Midbrain (tissue), 1 donor: Measurements from ENCODE around the gene KLHL15.
"Not testable (repeated sequence)": the region's sequence is repeated elsewhere in the genome, so short reads cannot be mapped to it uniquely, and the experiment has no call there.

Experiments
- DNase-seq: peaks from one replicate; lab custom pipeline; 2025; lab: John Stamatoyannopoulos, UW

Gene KLHL15

DNA sequence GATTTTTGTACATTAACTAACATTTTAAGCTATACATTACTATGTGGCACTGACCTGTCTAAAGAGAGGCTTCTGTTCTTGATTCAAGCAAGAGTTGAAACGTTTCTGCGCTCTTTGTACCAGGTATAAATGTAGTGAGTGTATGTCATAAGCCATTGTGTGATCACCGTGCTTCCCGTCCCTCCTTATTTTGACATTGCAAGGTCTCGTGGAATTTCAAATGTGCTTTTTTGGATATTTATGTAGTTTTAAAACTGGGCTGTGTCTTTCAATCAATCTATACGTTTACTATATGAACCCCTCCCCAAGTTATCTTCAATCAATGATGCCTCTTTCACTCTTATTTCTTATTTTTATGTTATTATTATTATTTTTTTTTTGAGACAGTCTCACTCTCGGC, at the start of gene KLHL15:
Gene KLHL15, minus strand, starts transcription at position 101 of the 400 bp plus-strand sequence. CDS start 20,493 bp downstream, outside the sequence.
- no peak for DNase-seq

GRCh38 chrX:24069877-24070276, 42.9 kb upstream of the KLHL15 start:
- DNase-seq, result no peak

DNA sequence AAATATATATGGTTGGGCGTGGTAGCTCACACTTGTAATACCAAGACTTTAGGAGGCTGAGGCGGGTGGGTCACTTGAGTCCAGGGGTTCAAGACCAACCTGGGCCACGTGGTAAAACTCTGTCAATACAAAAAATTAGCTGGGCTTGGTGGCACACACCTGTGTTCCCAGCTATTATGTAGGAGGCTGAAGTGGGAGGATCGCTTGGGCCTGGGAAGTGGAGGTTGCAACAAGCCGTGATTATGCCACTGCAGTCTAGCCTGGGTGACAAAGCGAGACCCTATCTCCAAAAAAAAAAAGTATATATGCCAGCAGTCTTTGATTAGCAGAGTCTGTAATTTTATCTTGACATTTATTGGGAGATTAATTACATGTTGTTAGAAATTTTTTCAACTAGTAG, 36.5 kb upstream of the KLHL15 start:
- no peak for DNase-seq

- no peak for DNase-seq
Measured at GRCh38 chrX:24055043-24055356, 28.0 kb upstream of the KLHL15 start.

GRCh38 chrX:24054182-24055042, 27.4 kb upstream of the KLHL15 start, which contains the start of gene EIF2S3:
EIF2S3 (plus strand) TSS chrX:24054956; CDS start chrX:24054969, 13 bp downstream.
- peak; percentile 93 for DNase-seq

DNA sequence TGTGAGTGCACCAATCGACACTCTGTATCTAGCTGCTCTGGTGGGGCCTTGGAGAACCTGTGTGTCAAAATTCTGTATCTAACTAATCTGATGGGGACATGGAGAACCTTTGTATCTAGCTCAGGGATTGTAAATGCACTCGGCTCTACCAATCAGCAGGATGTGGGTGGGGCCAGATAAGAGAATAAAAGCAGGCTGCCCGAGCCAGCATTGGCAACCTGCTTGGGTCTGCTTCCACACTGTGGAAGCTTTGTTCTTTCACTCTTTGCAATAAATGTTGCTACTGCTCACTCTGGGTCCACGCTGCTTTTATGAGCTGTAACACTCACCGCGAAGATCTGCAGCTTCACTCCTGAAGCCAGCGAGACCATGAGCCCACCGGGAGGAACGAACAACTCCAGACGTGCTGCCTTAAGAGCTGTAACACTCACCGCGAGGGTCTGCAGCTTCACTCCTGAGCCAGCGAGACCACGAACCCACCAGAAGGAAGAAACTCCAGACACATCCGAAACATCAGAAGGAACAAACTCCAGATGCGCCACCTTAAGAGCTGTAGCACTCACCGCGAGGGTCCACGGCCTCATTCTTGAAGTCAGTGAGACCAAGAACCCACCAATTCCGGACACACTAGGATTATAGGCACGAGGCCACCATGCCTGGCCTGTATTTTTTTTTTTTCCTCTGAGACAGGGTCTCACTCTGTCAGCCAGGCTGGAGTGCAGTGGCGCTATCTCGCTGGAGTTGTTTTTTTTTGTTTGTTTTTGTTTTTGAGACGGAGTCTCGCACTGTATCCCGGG, 23.7 kb upstream of the KLHL15 start:
- DNase-seq, result not testable (repeated sequence)

GRCh38 chrX:24049643-24050042, 22.7 kb upstream of the KLHL15 start:
- DNase-seq, result not testable (repeated sequence)

- not testable (repeated sequence) for DNase-seq
Measured at GRCh38 chrX:24046060-24046459, 19.1 kb upstream of the KLHL15 start.

GRCh38 chrX:24037729-24038128, 10.7 kb upstream of the KLHL15 start:
- DNase-seq, result no peak

- DNase-seq, result no peak
Measured at GRCh38 chrX:24034485-24034884, 7.5 kb upstream of the KLHL15 start.

DNA sequence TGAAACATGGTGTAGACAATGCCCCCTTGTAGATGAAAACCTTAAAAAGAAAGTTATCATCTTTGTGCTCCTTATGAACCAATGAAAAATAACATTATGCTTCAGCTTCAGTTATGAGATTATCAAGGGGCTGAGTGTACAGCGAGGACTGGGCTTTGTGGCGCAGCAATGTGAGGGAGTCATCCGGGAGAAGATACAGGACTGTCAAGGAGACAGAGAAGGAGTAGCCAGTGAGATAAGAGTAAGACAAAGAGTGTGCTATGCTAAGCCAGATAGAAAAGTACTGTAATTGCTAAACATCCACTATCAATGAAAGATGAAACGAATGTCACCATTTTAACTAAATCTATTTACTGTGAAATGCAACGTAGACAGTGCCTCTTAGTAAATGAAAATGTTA, 3.6 kb upstream of the KLHL15 start:
- no peak for DNase-seq

GRCh38 chrX:24027985-24028384, 999 bp upstream of the KLHL15 start:
- no peak for DNase-seq

GRCh38 chrX:24026432-24026831, 554 bp downstream of the KLHL15 start:
- no peak for DNase-seq

DNA sequence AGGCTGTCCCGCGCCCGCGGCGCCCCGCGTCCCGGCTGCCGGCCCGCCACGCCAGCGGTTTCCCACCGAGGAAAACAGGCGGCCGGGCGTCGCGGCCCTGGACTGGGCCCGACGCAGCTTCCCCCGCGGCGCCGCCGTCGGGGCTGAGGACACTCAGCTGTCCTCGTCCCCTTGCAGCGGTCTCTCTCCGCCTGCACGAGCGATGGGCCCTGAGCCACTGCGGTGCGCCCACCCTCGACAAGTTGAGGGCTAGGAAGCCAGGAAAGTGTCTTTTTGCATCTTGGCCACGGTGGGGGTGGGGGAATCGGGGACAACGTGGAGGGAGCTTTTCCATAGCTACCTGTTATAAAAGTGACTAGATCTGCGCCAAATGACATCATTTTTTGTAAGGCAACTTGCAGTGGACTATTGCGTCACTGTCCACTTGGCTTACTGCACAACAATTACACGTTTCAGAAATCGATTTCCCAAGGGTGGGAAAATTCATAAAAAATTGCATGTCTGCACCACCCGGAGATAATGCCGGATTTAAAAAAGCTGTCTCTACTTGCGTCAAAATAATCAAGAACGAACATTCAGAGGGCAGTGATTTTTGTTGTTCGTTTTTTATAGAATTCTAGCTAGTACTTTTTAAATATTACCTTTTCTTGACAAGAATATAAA, 1.1 kb downstream of the KLHL15 start:
- no peak for DNase-seq

DNA sequence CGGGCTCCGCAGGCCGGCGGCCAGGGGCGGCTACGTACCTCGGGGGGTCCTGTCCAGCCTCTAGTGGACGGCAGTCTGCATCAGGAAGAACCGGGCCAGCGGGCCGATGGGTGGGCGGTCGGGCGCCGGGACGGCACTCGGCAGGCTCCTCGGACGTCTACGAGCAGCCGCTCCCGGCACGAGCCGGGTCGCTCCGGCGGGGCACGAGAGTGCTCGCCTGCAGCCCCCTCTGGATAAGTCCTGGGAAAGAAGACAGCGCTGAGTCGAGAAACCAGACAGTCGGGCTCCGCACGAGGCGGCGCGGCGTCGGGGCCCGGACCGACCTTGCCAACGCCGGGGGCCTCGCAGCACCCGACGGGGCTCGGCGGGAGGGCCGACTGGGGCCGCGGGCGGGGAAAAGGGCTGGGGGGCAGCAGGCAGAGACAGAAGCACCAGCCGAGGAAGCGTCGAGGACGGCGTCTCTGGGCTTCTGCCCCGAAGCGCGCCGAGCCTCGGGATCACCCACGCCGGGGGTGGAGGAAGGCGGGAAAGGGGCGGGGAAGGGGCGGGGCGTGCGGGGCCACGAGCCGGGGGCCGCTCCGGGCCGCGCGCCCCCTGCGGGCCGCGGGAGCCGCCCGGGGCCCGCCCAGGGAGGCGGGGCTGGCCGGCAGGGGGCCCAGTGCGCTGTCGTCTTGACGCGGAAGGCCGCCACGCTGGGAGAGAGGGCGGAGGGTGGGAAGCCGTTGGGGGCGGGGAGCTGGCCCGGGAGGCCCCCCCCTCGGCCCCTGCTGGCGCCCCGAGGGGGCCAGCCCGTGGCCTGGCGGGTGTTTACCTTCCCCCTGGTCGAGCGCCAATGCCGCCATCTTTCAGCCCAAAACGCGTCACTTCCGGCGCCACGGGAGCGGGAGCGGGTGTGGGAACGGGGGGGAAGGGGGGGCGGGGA, 1.9 kb downstream of the KLHL15 start:
- peak; percentile 89 for DNase-seq

DNA sequence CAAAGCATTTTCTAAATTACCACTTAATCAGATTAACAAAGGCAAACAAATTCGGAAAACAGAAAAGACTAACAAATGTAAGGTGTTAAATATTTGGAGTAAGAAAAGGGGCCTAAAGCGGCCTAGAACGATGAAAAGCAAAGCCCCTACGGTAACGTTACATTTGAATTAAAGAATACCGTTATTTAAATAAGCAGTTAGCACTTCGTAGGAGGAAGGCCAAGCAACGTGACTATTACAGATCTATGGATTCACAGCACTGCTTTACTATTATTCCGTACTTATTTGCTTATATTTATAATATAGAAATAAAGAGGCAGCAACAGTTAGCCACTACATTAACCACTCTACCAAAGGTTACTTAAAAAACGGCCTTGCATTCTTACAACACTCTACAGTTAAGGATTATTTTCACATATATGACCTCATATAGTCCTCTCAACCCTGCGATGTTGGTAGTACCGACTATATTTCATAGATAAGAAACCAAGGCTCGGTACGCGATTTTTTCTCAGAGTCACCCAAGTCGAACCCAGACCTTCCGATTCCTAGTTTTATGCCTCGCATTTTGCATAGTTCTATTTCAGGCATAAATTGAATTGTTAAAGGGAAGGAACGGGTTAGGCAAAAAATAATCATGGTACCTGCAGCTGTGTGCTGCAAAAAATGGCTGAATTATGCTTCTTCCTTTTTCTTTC, 2.9 kb downstream of the KLHL15 start:
- no peak for DNase-seq

DNA sequence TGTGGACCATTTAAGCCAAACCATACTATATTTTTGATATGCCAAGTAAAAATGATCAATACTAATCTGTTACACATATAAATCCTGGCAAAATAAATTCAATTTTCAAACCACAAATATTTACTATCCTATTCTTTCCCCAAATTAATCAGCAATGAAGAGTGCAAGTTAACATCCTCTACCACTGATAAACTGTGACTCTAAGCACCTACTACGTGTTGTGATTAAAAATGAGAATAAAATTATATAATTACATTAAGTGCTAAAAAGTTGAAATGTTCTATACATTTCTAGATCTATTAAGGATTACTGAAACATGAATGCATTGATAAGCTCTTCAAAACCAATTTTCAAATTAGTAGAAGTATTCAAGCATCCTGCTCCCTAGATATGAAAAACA, 3.4 kb downstream of the KLHL15 start:
- DNase-seq, result no peak

GRCh38 chrX:24020306-24020876, 6.6 kb downstream of the KLHL15 start:
- DNase-seq, result no peak

DNA sequence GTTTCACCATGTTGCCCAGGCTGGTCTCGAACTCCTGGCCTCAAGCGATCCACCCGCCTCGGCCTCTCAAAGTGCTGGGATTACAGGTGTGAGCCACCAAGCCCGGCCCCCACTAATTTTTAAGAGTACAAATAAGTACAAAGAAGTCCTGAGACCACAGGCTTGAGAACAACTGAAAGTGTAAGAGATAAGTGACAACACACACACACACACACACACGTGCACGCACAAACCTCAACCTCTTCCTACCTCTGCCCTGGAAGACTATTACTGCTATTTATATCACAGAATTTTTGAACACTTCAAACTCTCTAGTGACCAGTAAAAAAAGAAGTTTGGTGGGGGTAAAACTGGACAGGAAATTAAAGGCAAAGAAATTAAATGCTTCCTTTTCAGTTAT, 7.5 kb downstream of the KLHL15 start:
- no peak for DNase-seq

GRCh38 chrX:24018809-24019208, 8.2 kb downstream of the KLHL15 start:
- no peak for DNase-seq
